ENCODE results near the gene KIF13A.

- TF ChIP-seq POLR2AphosphoS5 (IDR thresholded peaks at IDR 0.05; ENCODE audit: borderline replicate concordance, low read depth, low read length) (no peak), EZH2 (IDR thresholded peaks at IDR 0.05) (no peak), FOXP2 (optimal IDR thresholded peaks at IDR 0.05; ENCODE audit: control extremely low read depth, extremely low read length, insufficient read depth) (no peak)
These were observed 35.2 kb upstream of the KIF13A start for GRCh38 chr6:18022398-18023231.

All from SK-N-MC (cell line).